ENCODE data around the gene FCRL4.

Gene FCRL4

GRCh38 chr1:157585984-157586383 is 11.9 kb downstream of the FCRL4 start:
- H3K4me3 ChIP-seq (ENCODE audit: low read depth, low read length) = no peak overlapping the region
- no peaks in the 10 kb centered on the region for H3K36me3 ChIP-seq (ENCODE audit: control insufficient read depth, insufficient read depth, low read length)
- no peak overlapping the region for H3K9ac ChIP-seq (ENCODE audit: low read depth, low read length)
- H3K9me3 ChIP-seq (ENCODE audit: control insufficient read depth, insufficient read depth, low read length) = no peaks in the 10 kb centered on the region
- no peaks in the 10 kb centered on the region for H3K27me3 ChIP-seq (ENCODE audit: control insufficient read depth, insufficient read depth, low read length)
- no peaks in the 10 kb centered on the region for H3K4me1 ChIP-seq (ENCODE audit: control insufficient read depth, insufficient read depth, low read length)

DNA sequence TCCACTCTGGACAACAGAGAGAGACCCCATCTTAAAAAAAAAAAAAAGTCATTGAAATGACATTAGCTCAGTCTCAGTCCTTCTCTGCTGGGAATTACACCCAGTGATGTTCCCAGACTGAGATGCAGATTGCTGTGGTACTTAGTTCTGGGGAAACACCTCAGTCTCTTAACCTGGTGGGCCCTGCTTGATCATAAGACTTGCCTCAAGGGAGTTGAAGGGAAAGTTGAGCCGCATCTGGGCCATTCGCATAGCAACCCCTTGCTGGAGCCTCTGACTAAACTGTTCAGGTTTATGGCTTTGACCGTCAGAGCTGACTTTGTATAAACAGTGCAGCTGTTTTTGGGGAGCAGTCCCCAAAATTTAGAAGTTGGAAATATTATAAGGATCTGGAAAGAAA is 13.4 kb downstream of the FCRL4 start:
- no peaks in the 10 kb centered on the region for H3K27me3 ChIP-seq (ENCODE audit: control insufficient read depth, insufficient read depth, low read length)
- no peaks in the 10 kb centered on the region for H3K9me3 ChIP-seq (ENCODE audit: control insufficient read depth, insufficient read depth, low read length)
- H3K4me3 ChIP-seq (ENCODE audit: low read depth, low read length) = no peak overlapping the region

GRCh38 chr1:157580828-157581210 is 17.1 kb downstream of the FCRL4 start:
- H3K27me3 ChIP-seq (ENCODE audit: control insufficient read depth, insufficient read depth, low read length) = no peaks in the 10 kb centered on the region
- H3K36me3 ChIP-seq (ENCODE audit: control insufficient read depth, insufficient read depth, low read length) = no peaks in the 10 kb centered on the region
- no peaks in the 10 kb centered on the region for H3K4me1 ChIP-seq (ENCODE audit: control insufficient read depth, insufficient read depth, low read length)
- no peak overlapping the region for H3K9ac ChIP-seq (ENCODE audit: low read depth, low read length)
- no peaks in the 10 kb centered on the region for H3K9me3 ChIP-seq (ENCODE audit: control insufficient read depth, insufficient read depth, low read length)
- H3K4me3 ChIP-seq (ENCODE audit: low read depth, low read length) = no peak overlapping the region

More for the DNA sequence above, 13.4 kb downstream of the FCRL4 start:
- H3K4me1 ChIP-seq (ENCODE audit: control insufficient read depth, insufficient read depth, low read length) = no peaks in the 10 kb centered on the region
- H3K36me3 ChIP-seq (ENCODE audit: control insufficient read depth, insufficient read depth, low read length) = no peaks in the 10 kb centered on the region
- no peak overlapping the region for H3K9ac ChIP-seq (ENCODE audit: low read depth, low read length)

GRCh38 chr1:157580179-157580827 is 17.6 kb downstream of the FCRL4 start:
- no peaks in the 10 kb centered on the region for H3K36me3 ChIP-seq (ENCODE audit: control insufficient read depth, insufficient read depth, low read length)
- H3K27me3 ChIP-seq (ENCODE audit: control insufficient read depth, insufficient read depth, low read length) = no peaks in the 10 kb centered on the region
- H3K9ac ChIP-seq (ENCODE audit: low read depth, low read length) = no peak overlapping the region
- no peak overlapping the region for H3K4me3 ChIP-seq (ENCODE audit: low read depth, low read length)
- no peaks in the 10 kb centered on the region for H3K9me3 ChIP-seq (ENCODE audit: control insufficient read depth, insufficient read depth, low read length)
- H3K4me1 ChIP-seq (ENCODE audit: control insufficient read depth, insufficient read depth, low read length) = no peaks in the 10 kb centered on the region

DNA sequence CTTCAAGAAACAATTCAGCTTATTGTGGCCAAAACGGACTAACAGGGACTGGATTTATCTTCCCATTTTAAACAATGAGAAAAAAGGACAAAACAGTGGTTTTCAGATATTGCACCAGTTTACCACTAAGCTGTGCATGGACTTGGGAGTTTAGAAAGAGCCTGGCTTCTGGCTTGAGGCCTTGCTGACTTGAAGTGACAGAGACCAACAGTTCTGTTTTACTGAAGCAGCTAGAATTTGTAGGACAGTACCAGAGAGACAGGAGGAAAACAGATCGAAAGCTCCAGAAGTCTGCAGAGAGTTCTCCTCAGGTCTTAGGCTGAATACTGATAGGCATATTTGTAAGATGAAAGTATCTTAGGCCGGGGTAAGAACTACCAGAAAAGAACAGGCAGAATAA is 20.5 kb downstream of the FCRL4 start:
- Histone ChIP-seq H3K9me3 (ENCODE audit: control insufficient read depth, insufficient read depth, low read length) (no peaks in the 10 kb centered on the region), H3K4me1 (ENCODE audit: control insufficient read depth, insufficient read depth, low read length) (no peaks in the 10 kb centered on the region), H3K9ac (ENCODE audit: low read depth, low read length) (no peak overlapping the region), H3K27me3 (ENCODE audit: control insufficient read depth, insufficient read depth, low read length) (no peaks in the 10 kb centered on the region), H3K4me3 (ENCODE audit: low read depth, low read length) (no peak overlapping the region), H3K36me3 (ENCODE audit: control insufficient read depth, insufficient read depth, low read length) (no peaks in the 10 kb centered on the region)

GRCh38 chr1:157575744-157576143 is 22.1 kb downstream of the FCRL4 start:
- Histone ChIP-seq H3K27me3 (ENCODE audit: control insufficient read depth, insufficient read depth, low read length) (no peaks in the 10 kb centered on the region), H3K4me1 (ENCODE audit: control insufficient read depth, insufficient read depth, low read length) (no peaks in the 10 kb centered on the region), H3K9me3 (ENCODE audit: control insufficient read depth, insufficient read depth, low read length) (no peaks in the 10 kb centered on the region), H3K9ac (ENCODE audit: low read depth, low read length) (no peak overlapping the region), H3K4me3 (ENCODE audit: low read depth, low read length) (no peak overlapping the region), H3K36me3 (ENCODE audit: control insufficient read depth, insufficient read depth, low read length) (no peaks in the 10 kb centered on the region)

GRCh38 chr1:157574836-157575235 is 23.0 kb downstream of the FCRL4 start:
- Histone ChIP-seq H3K4me1 (ENCODE audit: control insufficient read depth, insufficient read depth, low read length) (peaks cover 4% of the 10 kb centered on the region), H3K27me3 (ENCODE audit: control insufficient read depth, insufficient read depth, low read length) (no peaks in the 10 kb centered on the region), H3K4me3 (ENCODE audit: low read depth, low read length) (no peak overlapping the region)

DNA sequence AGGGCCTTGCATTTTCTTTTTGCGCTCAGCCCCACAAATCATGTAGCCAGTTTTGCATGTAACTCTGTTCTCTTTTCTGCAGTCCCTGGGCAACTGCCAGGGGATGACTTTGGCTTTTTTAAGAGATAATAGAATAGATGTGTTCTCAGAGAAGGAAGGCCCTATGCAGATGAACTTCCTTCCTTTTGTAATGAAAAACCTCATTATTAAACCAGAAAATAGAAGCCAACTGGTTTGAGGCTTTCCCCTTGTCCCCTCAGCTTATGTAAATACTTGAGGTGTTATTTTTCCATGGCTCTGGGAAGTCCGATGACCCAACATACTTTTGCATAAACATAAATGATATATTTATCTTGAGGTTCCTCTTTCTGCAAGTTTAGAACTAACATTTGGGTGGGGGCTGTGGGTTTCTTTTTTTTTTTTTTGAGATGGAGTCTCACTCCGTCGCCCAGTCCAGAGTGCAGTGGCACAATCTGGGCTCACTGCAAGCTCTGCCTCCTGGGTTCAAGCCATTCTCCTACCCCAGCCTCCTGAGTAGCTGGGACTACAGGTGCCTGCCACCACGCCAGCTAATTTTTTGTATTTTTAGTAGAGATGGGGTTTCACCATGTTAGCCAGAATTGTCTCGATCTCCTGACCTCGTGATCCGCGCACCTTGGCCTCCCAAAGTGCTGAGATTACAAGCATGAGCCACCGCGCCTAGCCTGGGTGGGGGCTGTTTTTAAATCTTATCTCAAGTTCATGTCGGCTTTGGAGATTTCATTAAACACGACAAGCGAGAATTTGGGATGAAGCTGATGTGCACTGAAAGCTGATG is 31.2 kb downstream of the FCRL4 start:
- H3K9me3 ChIP-seq (ENCODE audit: control insufficient read depth, insufficient read depth, low read length) = no peaks in the 10 kb centered on the region
- H3K27me3 ChIP-seq (ENCODE audit: control insufficient read depth, insufficient read depth, low read length) = no peaks in the 10 kb centered on the region
- H3K4me1 ChIP-seq (ENCODE audit: control insufficient read depth, insufficient read depth, low read length) = peaks cover 10% of the 10 kb centered on the region
- H3K36me3 ChIP-seq (ENCODE audit: control insufficient read depth, insufficient read depth, low read length) = no peaks in the 10 kb centered on the region
- no peak overlapping the region for H3K4me3 ChIP-seq (ENCODE audit: low read depth, low read length)
- no peak overlapping the region for H3K9ac ChIP-seq (ENCODE audit: low read depth, low read length)

More at GRCh38 chr1:157574836-157575235, 23.0 kb downstream of the FCRL4 start:
- H3K36me3 ChIP-seq (ENCODE audit: control insufficient read depth, insufficient read depth, low read length) = no peaks in the 10 kb centered on the region
- H3K9ac ChIP-seq (ENCODE audit: low read depth, low read length) = no peak overlapping the region
- H3K9me3 ChIP-seq (ENCODE audit: control insufficient read depth, insufficient read depth, low read length) = no peaks in the 10 kb centered on the region

GRCh38 chr1:157562515-157562914 is 35.4 kb downstream of the FCRL4 start:
- Histone ChIP-seq H3K9me3 (ENCODE audit: control insufficient read depth, insufficient read depth, low read length) (no peaks in the 10 kb centered on the region), H3K4me3 (ENCODE audit: low read depth, low read length) (no peak overlapping the region), H3K4me1 (ENCODE audit: control insufficient read depth, insufficient read depth, low read length) (peaks cover 6% of the 10 kb centered on the region), H3K9ac (ENCODE audit: low read depth, low read length) (no peak overlapping the region), H3K36me3 (ENCODE audit: control insufficient read depth, insufficient read depth, low read length) (no peaks in the 10 kb centered on the region), H3K27me3 (ENCODE audit: control insufficient read depth, insufficient read depth, low read length) (no peaks in the 10 kb centered on the region)

DNA sequence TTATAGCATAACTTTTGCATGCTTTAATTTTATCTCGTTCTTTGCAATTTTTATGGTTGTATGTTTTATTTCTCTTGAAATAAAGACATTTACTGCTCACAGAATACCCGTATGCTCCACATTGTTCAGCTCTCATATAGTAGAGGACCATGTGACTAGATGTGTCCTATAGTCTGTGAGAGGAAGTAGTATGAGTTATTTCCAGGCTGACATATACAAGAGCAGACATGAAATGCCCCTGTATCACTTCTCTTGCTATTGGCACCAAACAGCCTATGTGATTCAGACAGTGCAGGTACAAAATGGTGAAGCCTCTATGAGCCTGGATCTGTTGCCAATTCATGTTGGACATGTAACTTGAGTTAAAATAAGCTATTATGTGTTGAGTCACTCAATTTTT is 39.8 kb downstream of the FCRL4 start:
- no peak overlapping the region for H3K4me3 ChIP-seq (ENCODE audit: low read depth, low read length)
- no peaks in the 10 kb centered on the region for H3K9me3 ChIP-seq (ENCODE audit: control insufficient read depth, insufficient read depth, low read length)
- no peaks in the 10 kb centered on the region for H3K27me3 ChIP-seq (ENCODE audit: control insufficient read depth, insufficient read depth, low read length)
- no peak overlapping the region for H3K9ac ChIP-seq (ENCODE audit: low read depth, low read length)
- H3K4me1 ChIP-seq (ENCODE audit: control insufficient read depth, insufficient read depth, low read length) = no peaks in the 10 kb centered on the region
- no peaks in the 10 kb centered on the region for H3K36me3 ChIP-seq (ENCODE audit: control insufficient read depth, insufficient read depth, low read length)

GRCh38 chr1:157551694-157552693 is 45.9 kb downstream of the FCRL4 start, which contains the start of gene FCRL5:
TSS of gene FCRL5 (minus strand) at chr1:157552515. CDS start at chr1:157552362, 153 bp downstream.
- Histone ChIP-seq H3K36me3 (ENCODE audit: control insufficient read depth, insufficient read depth, low read length) (no peaks in the 10 kb centered on the region), H3K27me3 (ENCODE audit: control insufficient read depth, insufficient read depth, low read length) (no peaks in the 10 kb centered on the region), H3K4me1 (ENCODE audit: control insufficient read depth, insufficient read depth, low read length) (no peaks in the 10 kb centered on the region), H3K4me3 (ENCODE audit: low read depth, low read length) (no peak within 1 kb of the TSS), H3K9ac (ENCODE audit: low read depth, low read length) (no peak within 1 kb of the TSS), H3K9me3 (ENCODE audit: control insufficient read depth, insufficient read depth, low read length) (no peaks in the 10 kb centered on the region)

All from iPS-15b (cell line).